DLD1 (cell line): ENCODE results near the gene TAF15.

Source experiments
- in situ Hi-C: cut with HindIII; loops from 2 replicates; pipeline ENCODE4 v1.10.0; 2017; ENCODE audit warnings: low sequenced_read_pairs

TAF15 gene

DNA sequence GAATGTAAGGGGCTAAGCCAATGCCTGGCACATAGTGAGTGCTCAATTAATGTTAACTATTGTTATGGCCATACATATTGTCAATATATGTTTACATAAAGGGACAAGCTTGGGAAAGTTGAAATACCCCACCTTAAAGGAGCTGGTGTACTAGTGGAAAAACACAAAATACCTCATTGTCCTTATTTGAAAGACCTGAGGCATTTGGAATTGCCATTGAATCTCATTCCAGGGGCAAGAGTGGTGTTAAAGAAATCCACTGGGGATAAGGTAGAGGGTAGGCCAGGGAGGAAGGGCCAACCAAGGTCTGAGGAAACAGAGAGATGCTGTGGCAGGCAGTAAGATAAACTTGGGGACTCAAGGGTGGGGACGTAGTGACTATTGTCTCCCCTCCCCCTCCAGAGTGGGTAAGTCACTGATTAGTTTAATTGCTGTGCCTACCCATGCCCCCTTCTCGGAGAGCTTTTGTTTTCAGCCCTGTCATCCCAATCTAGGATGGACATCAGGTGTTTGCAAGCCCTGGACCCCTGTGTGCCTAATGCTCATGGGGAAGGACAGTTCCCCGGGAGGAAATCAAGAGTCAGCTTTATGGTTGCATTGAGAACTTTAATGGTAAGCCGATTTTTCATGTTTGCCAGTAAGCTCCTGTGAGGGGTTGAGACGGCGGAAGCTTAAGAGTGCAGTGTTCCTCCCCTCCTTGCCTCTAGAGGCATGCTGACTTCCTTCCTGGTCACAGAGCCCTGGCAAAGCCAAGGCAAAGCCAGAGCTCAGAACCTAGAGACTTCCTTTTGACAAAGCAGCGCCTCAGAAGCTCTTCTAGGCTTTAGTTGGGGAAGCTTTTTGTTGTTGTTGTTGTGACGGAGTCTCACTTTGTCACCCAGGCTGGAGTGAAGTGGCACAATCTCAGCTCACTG is 61.9 kb downstream of the TAF15 start:
- in situ Hi-C loops, result no loop called here

DNA sequence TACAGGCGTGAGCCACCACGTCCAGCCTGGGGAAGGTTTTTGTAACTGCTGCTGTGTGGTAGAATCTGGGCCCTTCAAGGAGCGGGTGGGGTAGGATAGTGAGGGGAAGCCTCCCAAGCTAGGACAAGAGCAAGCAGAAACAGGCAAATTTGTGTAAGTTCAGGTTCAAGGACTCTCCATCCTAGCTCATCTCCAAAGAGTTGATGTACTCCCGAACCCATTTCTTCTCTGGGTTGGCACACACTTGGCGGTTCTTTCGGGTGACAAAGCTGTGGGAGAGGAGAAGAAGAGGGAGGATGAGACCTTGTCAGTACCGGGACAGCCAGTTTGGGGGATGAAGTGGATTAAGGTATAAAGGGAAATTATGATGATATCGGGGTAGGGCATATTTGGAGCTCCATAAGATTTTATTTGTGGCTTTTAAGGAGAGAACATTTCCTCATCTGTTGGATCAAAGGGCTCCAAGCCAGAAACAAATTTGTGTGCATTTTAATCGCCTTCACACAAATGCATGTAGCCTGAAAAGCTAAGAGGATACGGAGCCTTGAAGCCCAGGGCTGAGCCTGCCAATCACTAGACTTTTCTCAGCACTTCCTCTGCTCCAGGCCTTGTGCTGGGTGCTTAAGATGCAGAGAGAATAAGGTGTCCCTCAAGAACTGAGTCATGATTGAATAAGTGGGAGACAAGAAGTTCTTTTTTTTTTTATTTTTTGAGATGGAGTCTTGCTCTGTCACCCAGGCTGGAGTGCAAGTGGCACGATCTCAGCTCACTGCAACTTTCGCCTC is 63.1 kb downstream of the TAF15 start:
- in situ Hi-C loops, result no loop called here

DNA sequence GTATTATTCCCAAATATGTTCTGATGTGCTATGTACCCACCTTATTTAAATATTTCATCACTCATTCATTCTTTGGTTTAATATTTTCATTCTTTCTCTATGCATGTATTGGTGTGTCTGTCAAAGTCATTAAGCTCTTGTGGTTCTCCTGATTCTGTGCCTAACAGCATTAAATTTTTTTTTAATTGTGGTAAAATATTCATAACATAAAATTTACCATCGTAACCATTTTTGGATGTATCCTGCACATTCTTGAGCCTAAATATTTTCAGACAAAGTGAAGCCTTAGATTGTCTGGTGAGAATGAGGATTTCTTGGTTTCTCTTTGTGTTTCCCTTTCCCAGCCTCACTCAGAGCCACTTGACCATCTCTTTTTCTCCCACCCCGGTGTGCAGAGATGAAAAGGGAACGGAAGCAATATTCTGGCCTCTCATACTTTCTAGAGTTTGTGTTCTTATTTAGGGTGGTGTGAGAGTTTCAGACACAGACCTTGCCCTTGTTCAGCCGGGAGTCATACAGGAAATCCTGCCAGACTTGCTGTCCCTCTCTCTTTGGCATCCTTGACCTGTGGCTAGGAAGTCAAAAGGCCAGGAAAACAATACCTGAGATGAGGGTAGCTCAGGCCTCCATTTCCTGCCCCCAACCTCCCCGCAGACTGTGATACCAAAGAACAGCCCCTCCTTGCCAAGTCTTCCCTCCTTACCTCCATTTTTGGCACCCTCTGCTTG is 66.0 kb downstream of the TAF15 start:
- in situ Hi-C loops, result no loop called here

DNA sequence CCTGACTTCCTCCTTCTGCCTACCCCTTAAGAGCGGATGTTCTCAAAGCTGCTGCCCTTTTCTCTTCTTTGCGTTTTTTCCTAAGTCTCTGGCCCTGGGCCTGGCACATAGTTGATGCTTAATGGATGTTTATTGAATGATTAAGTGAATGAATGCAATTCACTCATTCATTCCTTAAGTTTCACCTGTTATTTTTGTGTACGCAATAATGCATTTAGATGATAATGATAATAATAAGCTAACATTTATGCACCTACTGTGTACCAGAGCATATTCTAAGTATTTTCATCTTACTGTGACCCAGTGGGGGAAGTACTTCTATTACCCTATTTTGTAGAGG is 66.5 kb downstream of the TAF15 start:
- in situ Hi-C loops, result no loop called here

- in situ Hi-C loops, result no loop called here
Observed at GRCh38 chr17:35876534-35876933, 67.2 kb downstream of the TAF15 start.

DNA sequence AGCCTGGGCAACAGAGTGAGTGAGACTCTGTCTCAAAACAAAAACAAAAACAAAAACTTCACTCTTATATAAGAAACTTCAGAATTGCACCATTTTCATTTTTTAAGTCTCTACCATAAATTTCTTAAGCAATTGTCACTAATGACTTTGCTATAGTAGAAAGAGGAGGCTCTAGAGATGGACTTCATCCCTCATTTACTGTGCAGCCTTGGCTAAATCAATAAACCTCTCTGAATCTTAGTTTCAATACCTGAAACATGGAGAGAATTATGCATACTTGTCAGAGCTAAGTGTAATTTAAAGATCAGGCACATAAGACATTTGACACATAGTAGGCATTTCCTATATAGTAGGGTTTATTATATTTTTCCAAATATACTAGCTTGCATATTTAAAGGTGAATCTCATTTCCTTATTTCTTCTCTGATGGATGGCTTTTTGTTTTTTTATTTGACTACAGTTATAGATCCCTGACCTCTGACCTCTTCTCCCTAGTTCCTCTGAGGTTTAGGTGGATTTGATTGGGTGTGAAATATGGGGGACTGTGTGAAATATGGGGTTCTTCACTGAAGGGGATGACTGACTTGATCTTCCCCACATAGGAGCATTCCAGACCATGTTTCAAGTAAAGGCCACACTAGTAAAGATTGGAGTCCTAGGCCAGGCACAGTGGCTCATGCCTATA is 68.2 kb downstream of the TAF15 start:
- in situ Hi-C loops, result no loop called here

GRCh38 chr17:35878361-35878760 is 69.1 kb downstream of the TAF15 start:
- in situ Hi-C loops, result no loop called here

GRCh38 chr17:35879773-35880654 is 70.7 kb downstream of the TAF15 start, which contains the start of gene CCL5:
Gene CCL5, minus strand, starts transcription at chr17:35880360.
- in situ Hi-C loops, result no loop called here

GRCh38 chr17:35889241-35889640 is 80.0 kb downstream of the TAF15 start:
- in situ Hi-C loops, result no loop called here

DNA sequence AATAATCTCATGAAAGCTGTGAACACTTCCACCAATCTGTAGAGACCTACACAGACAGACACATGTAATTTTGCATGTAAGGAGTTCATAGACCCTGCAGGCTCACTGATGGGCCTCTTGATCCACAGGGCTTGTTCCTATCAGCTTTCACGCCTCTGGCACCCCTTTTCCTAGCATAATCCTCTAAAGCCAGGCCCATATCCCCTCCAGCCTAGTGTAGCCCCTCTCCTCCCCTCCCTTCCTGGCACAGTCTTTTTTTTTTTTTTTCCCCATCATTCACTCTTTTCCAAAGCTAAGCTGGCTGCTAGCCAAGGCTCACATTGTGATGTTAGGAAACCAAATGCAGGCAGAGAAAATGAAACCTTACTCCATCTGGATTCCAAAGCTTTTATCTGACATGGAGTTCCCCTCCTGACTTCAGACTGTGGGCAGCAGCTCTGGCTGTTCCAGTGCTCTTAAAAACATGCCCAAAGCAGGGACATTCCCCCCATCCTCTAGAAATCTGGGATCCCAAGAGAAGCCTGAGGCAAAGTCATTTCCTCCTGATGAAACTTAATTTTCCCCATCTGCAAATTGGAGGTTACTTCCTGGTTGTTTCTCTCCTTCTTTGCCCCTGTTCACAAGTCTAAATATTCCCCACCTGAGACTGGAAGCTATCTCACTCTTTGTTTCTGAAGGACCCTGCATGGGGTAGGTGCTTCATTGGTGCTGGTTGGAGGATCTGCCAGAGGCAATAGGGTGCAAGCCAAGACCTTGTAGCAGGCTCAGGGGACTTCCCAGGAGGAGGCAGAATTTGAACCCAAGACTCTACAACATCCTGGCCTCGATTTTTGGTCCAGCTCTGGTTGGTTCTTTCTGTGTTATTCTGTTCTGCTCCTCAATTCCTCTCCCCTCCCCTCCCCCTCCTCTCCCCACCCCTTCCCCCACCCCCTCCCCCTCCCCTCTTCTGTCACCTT is 80.8 kb downstream of the TAF15 start:
- in situ Hi-C loops, result no loop called here

DNA sequence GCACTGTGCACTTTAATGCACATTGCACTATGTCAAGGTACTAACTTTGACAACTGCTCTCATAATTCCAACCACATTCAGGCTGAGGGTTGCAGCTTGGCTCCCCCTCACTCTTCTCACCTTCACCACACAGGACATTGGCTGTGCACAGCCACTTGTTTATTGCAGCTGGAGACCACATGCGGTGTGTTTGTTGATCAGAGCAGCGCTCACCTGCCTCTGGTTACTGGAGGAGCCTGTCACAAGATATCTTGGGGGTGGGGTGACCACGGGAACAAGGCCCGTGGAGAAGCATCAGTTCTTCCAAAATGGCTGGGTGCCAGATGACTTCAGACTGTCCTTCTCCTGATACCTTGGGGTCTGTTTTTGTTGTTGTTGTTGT is 81.5 kb downstream of the TAF15 start:
- in situ Hi-C loops, result no loop called here

DNA sequence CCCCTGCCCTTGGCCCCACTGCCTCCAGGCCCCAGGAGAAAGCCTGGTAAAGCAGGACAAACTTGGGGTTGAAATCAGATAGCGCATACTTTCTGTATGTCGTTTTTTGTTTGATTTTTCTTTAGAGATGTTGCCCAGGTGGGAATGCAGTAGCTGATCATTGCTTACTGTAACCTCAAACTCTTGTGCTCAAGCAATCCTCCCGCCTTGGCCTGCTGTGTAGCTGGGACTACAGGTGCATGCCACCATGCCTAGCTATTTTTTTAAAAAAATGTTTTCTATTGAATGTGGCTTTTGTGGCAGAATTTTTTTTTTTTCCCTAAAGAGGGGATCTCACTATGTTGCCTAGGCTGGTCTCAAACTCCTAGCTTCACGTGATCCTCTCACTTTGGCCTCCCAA is 82.0 kb downstream of the TAF15 start:
- in situ Hi-C loops, result no loop called here

DNA sequence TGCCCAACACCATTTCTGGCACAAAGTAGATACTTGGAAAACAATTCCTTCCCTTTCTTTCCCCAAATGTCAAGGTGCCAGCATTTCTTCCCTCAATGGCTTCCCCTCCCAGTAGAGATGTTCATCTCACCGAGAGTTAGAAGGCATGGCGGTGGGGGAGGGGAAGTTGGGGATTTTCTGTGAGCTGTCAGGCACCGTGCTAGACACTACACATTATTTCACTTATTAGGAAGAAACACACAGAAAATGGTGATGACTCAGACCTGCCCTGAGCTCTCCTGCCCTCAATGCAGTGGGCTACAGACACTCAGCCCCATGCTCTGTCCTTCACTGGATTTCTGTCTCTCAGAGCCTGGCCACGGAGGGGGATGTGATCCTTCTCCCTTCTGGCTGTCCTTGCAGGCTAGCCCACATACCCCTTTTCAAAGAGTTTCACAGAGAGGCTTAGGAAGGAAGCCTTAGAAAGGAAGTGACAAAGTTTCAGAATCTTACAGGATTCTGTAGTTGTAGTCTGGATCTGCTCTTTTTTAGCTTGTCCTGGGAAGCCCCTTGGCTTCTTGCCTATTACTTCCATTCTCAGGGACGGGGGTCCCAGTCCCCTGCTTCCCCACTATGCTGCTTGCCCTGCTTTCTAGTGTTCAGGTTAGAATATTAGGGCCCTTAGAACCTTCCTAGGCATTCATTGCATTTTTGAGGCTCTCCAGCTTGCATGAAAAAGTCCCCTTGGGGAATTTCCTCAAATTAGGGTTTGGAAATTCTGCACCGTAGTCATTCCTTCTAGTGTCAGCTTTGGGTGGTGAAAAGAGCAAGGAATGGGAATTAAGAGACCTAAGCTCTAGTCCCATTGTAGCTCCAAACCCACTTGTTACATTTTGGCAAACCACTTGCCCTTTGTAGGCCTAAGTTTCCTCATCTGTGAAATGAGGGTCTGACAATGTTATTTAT is 83.1 kb downstream of the TAF15 start:
- in situ Hi-C loops, result no loop called here

DNA sequence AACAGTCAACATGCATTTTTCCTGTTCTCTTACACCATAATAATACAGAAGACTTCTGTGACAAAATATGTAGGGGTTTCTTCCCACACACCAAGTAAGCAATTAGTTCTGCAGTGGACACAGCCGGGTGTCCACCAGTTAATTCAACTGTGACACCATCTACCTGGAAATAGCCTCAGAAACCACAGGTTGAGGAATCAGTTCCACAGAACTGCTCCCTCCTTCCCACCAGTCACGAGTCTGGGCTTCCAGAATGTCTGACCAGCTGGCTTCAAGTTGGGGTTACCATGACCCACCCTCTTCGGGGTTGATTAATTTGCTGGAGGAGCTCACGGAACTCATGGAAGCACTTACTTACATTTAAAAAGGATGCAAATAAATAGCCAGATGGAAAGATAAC is 84.5 kb downstream of the TAF15 start:
- in situ Hi-C loops, result no loop called here

- in situ Hi-C loops, result no loop called here
Observed at GRCh38 chr17:35894206-35894605, 84.9 kb downstream of the TAF15 start.

GRCh38 chr17:35895636-35896587 is 86.6 kb downstream of the TAF15 start:
- in situ Hi-C loops, result no loop called here
